MM.1S (cell line): ENCODE data around the gene MYH6.

ENCODE experiments used
- DNase-seq: peaks from one replicate; pipeline ENCODE4 v3.0.0-alpha.2; 2015
- H2AFZ ChIP-seq: fragments of 300-600 bp; sonication (generic); 2 replicates; pipeline ENCODE4 v1.6.0; 2016; ENCODE audit warnings: antibody characterized with exemption, low read length
- H3F3A ChIP-seq: fragments of 300-600 bp; sonication (generic); 2 replicates; pipeline ENCODE4 v1.6.1; 2016; ENCODE audit warnings: mild to moderate bottlenecking, antibody characterized with exemption, low read length, moderate library complexity, mixed read lengths; ENCODE audit not compliant: insufficient read depth
- H3K27ac ChIP-seq: fragments of 300-600 bp; sonication (generic); 2 replicates; pipeline ENCODE4 v1.5.1; 2016; ENCODE audit warnings: mild to moderate bottlenecking, low read length
- H3K27me3 ChIP-seq: fragments of 300-600 bp; sonication (generic); replicated peaks from 2 replicates; pipeline ENCODE4 v1.6.0; 2016; ENCODE audit warnings: low read length; ENCODE audit not compliant: insufficient read depth
- H3K36me3 ChIP-seq: fragments of 300-600 bp; sonication (generic); replicated peaks from 2 replicates; pipeline ENCODE4 v1.6.1; 2016; ENCODE audit warnings: mild to moderate bottlenecking, low read length, mixed read lengths; ENCODE audit not compliant: insufficient read depth
- H3K4me1 ChIP-seq: fragments of 300-600 bp; sonication (generic); 2 replicates; pipeline ENCODE4 v1.6.1; 2016; ENCODE audit warnings: low read length, mixed read lengths
- H3K4me2 ChIP-seq: fragments of 300-600 bp; sonication (generic); 2 replicates; pipeline ENCODE4 v1.6.0; 2016; ENCODE audit warnings: low read depth, low read length
- H3K4me3 ChIP-seq: fragments of 300-600 bp; sonication (generic); 2 replicates; pipeline ENCODE4 v1.5.1; 2016; ENCODE audit warnings: low read length, mixed read lengths
- H3K79me2 ChIP-seq: fragments of 300-600 bp; sonication (generic); 2 replicates; pipeline ENCODE4 v1.6.1; 2016; ENCODE audit warnings: mixed run types, low read length, mixed read lengths
- H3K9ac ChIP-seq: fragments of 300-600 bp; sonication (generic); 2 replicates; pipeline ENCODE4 v1.6.1; 2016; ENCODE audit warnings: low read length, mixed read lengths
- H3K9me2 ChIP-seq: fragments of 300-600 bp; sonication (generic); replicated peaks from 2 replicates; pipeline ENCODE4 v1.6.1; 2016; ENCODE audit warnings: mild to moderate bottlenecking, low read length, mixed read lengths; ENCODE audit not compliant: insufficient read depth
- H3K9me3 ChIP-seq: fragments of 300-600 bp; sonication (generic); replicated peaks from 2 replicates; pipeline ENCODE4 v1.6.1; 2016; ENCODE audit warnings: mild to moderate bottlenecking, low read length, mixed read lengths; ENCODE audit not compliant: insufficient read depth
- H4K20me1 ChIP-seq: fragments of 300-600 bp; sonication (generic); 2 replicates; pipeline ENCODE4 v1.6.1; 2016; ENCODE audit warnings: mild to moderate bottlenecking, low read length, moderate library complexity, mixed read lengths; ENCODE audit not compliant: insufficient read depth
- CTCF ChIP-seq: fragments of 300-600 bp; sonication (generic); IDR thresholded peaks from 2 replicates; pipeline ENCODE4 v1.5.1; 2016; ENCODE audit warnings: antibody characterized with exemption, low read length, mixed read lengths
- EZH2 ChIP-seq: fragments of 300-600 bp; sonication (generic); optimal IDR thresholded peaks from 2 replicates; pipeline ENCODE3; 2017; ENCODE audit warnings: low read depth, mild to moderate bottlenecking, antibody characterized with exemption, low read length, mixed read lengths
- EZH2phosphoT487 ChIP-seq: fragments of 300-600 bp; sonication (generic); IDR thresholded peaks from 2 replicates; pipeline ENCODE4 v1.6.1; 2018; ENCODE audit warnings: antibody characterized with exemption, low read length

Gene MYH6

GRCh38 chr14:23380976-23381375, 27.1 kb downstream of the MYH6 start:
- no peaks in the 10 kb centered on the region for H3K9me2 ChIP-seq
- no peak for DNase-seq
- no peaks in the 10 kb centered on the region for H3K9me3 ChIP-seq
- TF ChIP-seq CTCF (no peak), EZH2 (no peak), EZH2phosphoT487 (no peak)
- H3K9ac ChIP-seq: no peak overlapping the region
- H2AFZ ChIP-seq: no peak overlapping the region
- no peaks in the 10 kb centered on the region for H3K79me2 ChIP-seq
- no peak overlapping the region for H3K4me2 ChIP-seq
- no peaks in the 10 kb centered on the region for H3K36me3 ChIP-seq
- no peaks in the 10 kb centered on the region; the same call in none of the 2 replicates for H3K27me3 ChIP-seq
- no peak overlapping the region for H3K27ac ChIP-seq
- H3F3A ChIP-seq: no peaks in the 10 kb centered on the region
- H3K4me1 ChIP-seq: no peaks in the 10 kb centered on the region
- no peak overlapping the region for H3K4me3 ChIP-seq
- no peaks in the 10 kb centered on the region for H4K20me1 ChIP-seq

- H3K4me2 ChIP-seq: no peak overlapping the region
- TF ChIP-seq EZH2 (no peak), CTCF (no peak), EZH2phosphoT487 (no peak)
- no peaks in the 10 kb centered on the region for H3K9me3 ChIP-seq
- H3K27me3 ChIP-seq: no peaks in the 10 kb centered on the region; the same call in none of the 2 replicates
- no peaks in the 10 kb centered on the region for H3K79me2 ChIP-seq
- no peaks in the 10 kb centered on the region for H3K36me3 ChIP-seq
- H4K20me1 ChIP-seq: no peaks in the 10 kb centered on the region
- no peaks in the 10 kb centered on the region for H3K9me2 ChIP-seq
- no peak for DNase-seq
- H3K9ac ChIP-seq: no peak overlapping the region
- no peak overlapping the region for H3K27ac ChIP-seq
- H3K4me1 ChIP-seq: no peaks in the 10 kb centered on the region
- no peak overlapping the region for H2AFZ ChIP-seq
- H3F3A ChIP-seq: no peaks in the 10 kb centered on the region
- H3K4me3 ChIP-seq: no peak overlapping the region
Measured at GRCh38 chr14:23380197-23380914, 27.7 kb downstream of the MYH6 start.

- no peak overlapping the region for H3K4me3 ChIP-seq
- no peak overlapping the region for H2AFZ ChIP-seq
- H3K9me3 ChIP-seq: no peaks in the 10 kb centered on the region
- H4K20me1 ChIP-seq: no peaks in the 10 kb centered on the region
- no peak overlapping the region for H3K27ac ChIP-seq
- no peaks in the 10 kb centered on the region; the same call in none of the 2 replicates for H3K27me3 ChIP-seq
- no peak overlapping the region for H3K9ac ChIP-seq
- DNase-seq: peak; percentile 31
- H3K36me3 ChIP-seq: no peaks in the 10 kb centered on the region
- no peaks in the 10 kb centered on the region for H3K79me2 ChIP-seq
- H3K4me1 ChIP-seq: no peaks in the 10 kb centered on the region
- H3K4me2 ChIP-seq: no peak overlapping the region
- TF ChIP-seq EZH2 (no peak), CTCF (peak; percentile 74)
- no peaks in the 10 kb centered on the region for H3K9me2 ChIP-seq
- H3F3A ChIP-seq: no peaks in the 10 kb centered on the region
Measured at GRCh38 chr14:23379366-23380196, 28.5 kb downstream of the MYH6 start.
